HG02610 (cell line): ENCODE results near the gene HEATR5A.
A peak's percentile ranks its signal among the peaks of the same experiment; 100 is the strongest.
"Not testable (repeated sequence)": the region's sequence is repeated elsewhere in the genome, so short reads cannot be mapped to it uniquely, and the experiment has no call there.

Experiments
- ATAC-seq: cut with Tn5 transposase; IDR thresholded peaks from one replicate; pipeline ENCODE4 v1.9.1; 2021; ENCODE audit warnings: mild to moderate bottlenecking, moderate library complexity; ENCODE audit not compliant: unreplicated experiment

The HEATR5A gene

GRCh38 chr14:31336646-31337045, 83.7 kb downstream of the HEATR5A start:
- no peak for ATAC-seq

GRCh38 chr14:31331395-31331794, 89.0 kb downstream of the HEATR5A start:
- not testable (repeated sequence) for ATAC-seq

GRCh38 chr14:31329876-31330521, 90.4 kb downstream of the HEATR5A start:
- not testable (repeated sequence) for ATAC-seq

- no peak for ATAC-seq
Observed at GRCh38 chr14:31326111-31326510, 94.2 kb downstream of the HEATR5A start.

GRCh38 chr14:31323419-31323818, 96.9 kb downstream of the HEATR5A start:
- ATAC-seq = no peak

- no peak for ATAC-seq
Observed at GRCh38 chr14:31320922-31321766, 99.2 kb downstream of the HEATR5A start.

GRCh38 chr14:31320216-31320615, 100.1 kb downstream of the HEATR5A start:
- ATAC-seq = no peak

GRCh38 chr14:31319701-31320100, 100.6 kb downstream of the HEATR5A start:
- no peak for ATAC-seq

GRCh38 chr14:31312934-31313333, 107.4 kb downstream of the HEATR5A start:
- ATAC-seq = no peak

- not testable (repeated sequence) for ATAC-seq
Observed at GRCh38 chr14:31312370-31312769, 108.0 kb downstream of the HEATR5A start.

GRCh38 chr14:31307618-31308017, 112.7 kb downstream of the HEATR5A start:
- ATAC-seq = no peak

GRCh38 chr14:31307198-31307597, 113.2 kb downstream of the HEATR5A start:
- ATAC-seq = no peak

- ATAC-seq = no peak
Observed at GRCh38 chr14:31303654-31304053, 116.7 kb downstream of the HEATR5A start.

GRCh38 chr14:31300883-31301282, 119.5 kb downstream of the HEATR5A start:
- no peak for ATAC-seq

- no peak for ATAC-seq
Observed at GRCh38 chr14:31300296-31300695, 120.1 kb downstream of the HEATR5A start.

GRCh38 chr14:31297701-31298344, 122.5 kb downstream of the HEATR5A start:
- peak; percentile 75 for ATAC-seq

- no peak for ATAC-seq
Observed at GRCh38 chr14:31297112-31297511, 123.2 kb downstream of the HEATR5A start.

- ATAC-seq = no peak
Observed at GRCh38 chr14:31294746-31295405, 125.5 kb downstream of the HEATR5A start.

- no peak for ATAC-seq
Observed at GRCh38 chr14:31292937-31293616, 127.3 kb downstream of the HEATR5A start.

- ATAC-seq = no peak
Observed at GRCh38 chr14:31291210-31291609, 129.1 kb downstream of the HEATR5A start.
